T47D (cell line): ENCODE measurements around the gene MAP3K19.

ENCODE experiments used
- DNase-seq, 2 experiments: peaks; one replicate each; pipeline versions ENCODE4 v3.0.0 to v3.0.0-alpha.2; 2011 to 2012; ENCODE audit warnings: low read depth in 1 of 2, low spot score in 1 of 2
- JUND ChIP-seq: IDR thresholded peaks from 2 replicates; pipeline ENCODE4 v1.6.1; 2012; ENCODE audit warnings: low read depth
- in situ Hi-C: cut with HindIII; loops from 2 replicates; pipeline ENCODE4 v1.10.0; 2016; ENCODE audit warnings: low sequenced_read_pairs, low pct_unique_long_range_greater_than_20kb

The MAP3K19 gene

DNA sequence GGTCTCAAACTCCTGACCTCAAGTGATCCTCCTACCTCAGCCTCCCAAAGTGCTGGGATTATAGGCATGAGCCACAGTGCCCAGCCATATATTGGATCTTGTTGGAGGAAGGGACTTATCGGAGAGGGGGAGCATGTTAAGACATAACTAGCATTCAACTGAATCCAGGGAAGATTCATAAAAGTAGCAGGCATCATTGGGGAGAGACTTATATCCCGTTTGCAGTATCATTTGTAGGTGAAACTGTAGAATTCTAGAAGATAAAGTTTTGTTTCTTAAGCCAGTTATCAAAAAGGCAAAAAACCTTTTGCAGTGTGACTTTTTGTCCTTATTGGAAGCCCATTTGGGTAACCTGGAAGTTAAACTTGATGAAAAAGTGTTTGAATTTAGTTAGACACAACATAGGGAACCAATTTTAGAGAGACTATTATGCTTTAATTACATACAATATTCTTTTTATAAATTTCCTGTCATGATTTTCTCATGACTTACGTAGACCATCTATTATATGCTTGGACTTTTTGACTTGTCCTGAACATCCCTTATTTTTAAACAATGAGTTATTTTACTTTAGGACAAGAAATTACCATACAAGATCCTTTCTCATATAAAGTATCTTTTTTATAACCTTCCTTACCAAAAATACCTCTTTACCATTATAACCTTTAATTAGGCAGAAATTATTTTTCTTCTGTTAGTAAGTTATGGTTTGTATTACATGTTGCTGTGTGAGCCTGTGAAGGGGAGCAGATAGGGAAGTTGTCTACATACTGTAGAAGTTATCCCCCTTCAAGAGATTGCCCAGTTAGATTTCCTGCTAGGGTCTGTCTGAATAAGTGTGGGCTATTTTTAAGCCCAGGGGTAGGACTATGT, 25.1 kb upstream of the MAP3K19 start:
- peak in 1 of 2 experiments; percentile 15 for DNase-seq
- no peak for TF ChIP-seq JUND

DNA sequence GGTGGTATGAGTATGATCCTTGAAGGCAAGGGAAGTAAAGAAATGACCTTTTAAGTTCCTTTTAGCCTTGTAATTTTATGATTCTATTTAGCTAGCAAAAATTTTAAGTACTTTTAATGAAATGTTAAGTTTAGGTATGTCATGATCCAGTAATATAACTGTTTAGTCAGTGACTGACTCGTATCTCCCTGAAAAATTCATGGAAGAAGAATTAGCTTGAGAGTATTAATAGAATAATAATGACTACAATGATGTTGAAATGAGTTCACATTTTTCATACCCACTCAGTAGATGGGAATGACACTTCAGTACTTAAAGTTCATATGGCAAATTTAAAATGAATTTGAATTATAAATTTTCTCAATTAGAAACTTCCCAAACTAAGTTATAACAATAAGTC, 19.5 kb upstream of the MAP3K19 start:
- in situ Hi-C loops = no loop called here
- no peak for TF ChIP-seq JUND
- no peak for DNase-seq

More for the DNA sequence above, 25.1 kb upstream of the MAP3K19 start:
- in situ Hi-C loops = no loop called here

- TF ChIP-seq JUND = no peak
- in situ Hi-C loops = no loop called here
- no peak for DNase-seq
These were observed 16.9 kb upstream of the MAP3K19 start for GRCh38 chr2:135064149-135064548.

DNA sequence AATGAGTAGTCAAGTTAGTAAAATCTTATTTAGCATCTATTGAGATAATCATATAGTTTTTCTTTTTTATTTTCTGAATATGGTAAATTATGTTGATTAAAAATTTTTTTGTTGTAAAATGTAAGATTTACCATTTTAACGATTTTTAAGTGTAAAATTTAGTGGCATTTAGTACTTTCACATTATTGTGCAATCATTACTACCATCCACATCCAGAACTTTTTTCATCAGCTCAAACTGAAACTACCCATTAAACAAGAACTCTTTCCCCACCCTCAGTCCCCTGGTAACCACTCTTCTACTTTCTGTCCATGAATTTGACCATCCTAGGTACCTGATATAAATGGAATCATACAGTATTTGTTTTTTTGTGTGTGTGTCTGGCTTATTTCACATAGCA, 16.0 kb upstream of the MAP3K19 start:
- in situ Hi-C loops = no loop called here
- DNase-seq = no peak
- no peak for TF ChIP-seq JUND

GRCh38 chr2:135059577-135059976, 12.3 kb upstream of the MAP3K19 start:
- no peak for TF ChIP-seq JUND
- in situ Hi-C loops = no loop called here
- DNase-seq = no peak

DNA sequence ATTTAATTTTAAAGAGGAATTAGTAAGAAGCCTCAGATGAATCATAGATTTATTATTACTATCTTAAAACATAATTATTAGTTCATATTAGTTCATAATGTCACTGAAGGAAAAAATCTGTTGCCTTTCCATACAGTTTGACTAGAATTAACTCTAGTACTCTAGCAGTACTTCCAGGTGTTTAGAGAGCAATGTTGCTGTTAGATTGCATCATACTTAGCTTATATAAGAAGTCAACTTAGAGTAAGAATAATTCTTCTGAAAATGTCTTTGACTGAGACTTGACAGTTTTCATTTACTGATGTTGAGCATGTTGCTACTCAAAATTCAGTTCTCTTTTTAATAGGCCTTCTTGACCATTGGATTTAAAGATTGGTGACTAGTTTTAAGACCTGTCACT, 9.5 kb upstream of the MAP3K19 start:
- no peak for TF ChIP-seq JUND
- DNase-seq = no peak
- in situ Hi-C loops = no loop called here

- in situ Hi-C loops = no loop called here
- no peak for DNase-seq
- TF ChIP-seq JUND = no peak
These were observed 8.0 kb upstream of the MAP3K19 start for GRCh38 chr2:135055182-135055786.

GRCh38 chr2:135052997-135053474, 5.8 kb upstream of the MAP3K19 start:
- TF ChIP-seq JUND = no peak
- in situ Hi-C loops = no loop called here
- DNase-seq = no peak

DNA sequence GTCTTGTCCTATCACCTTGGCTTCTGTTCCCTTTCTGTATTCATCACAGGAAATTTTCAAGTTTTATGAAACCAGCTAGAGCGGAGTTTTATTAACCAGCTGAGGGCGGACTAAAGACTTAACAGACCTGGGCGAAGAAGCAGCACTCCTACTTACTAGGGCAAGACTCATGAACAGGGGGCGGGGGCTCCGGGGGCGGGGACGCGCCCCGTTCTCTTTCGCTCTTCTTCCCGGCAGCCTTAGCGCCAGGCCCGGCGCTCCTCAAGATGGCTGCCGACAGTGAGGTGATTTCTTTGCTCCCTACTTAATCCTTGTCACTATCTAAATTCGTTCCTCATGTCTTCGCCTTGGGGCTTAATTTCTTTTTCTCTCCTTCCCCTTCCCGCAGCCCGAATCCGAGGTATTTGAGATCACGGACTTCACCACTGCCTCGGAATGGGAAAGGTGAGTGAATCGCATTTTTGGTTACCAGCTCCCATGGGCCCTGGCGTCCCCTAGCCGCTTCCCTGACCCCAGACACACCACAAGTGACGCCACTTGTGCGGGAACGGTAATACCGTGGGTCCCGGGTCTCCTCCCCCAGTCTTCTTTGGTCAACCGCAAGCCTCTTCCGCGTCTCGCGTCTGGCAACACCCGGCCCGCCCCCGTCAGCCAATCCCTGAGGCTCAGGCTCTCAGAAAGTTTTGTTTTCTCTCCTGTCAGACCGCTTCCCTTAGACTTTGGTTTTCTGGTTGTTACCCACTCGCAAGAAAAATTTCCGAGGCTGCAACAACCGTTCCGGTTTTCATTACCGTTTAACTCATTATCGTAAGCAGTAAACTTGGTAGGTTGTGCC, 5.0 kb upstream of the MAP3K19 start, which contains the start of gene RAB3GAP1:
Gene RAB3GAP1 (plus strand): TSS at position 251 of the 835 bp plus-strand sequence. CDS start 16 bp downstream, at position 267.
- in situ Hi-C loops = no loop called here
- DNase-seq = peak; percentile 58 to 81
- TF ChIP-seq JUND = no peak

DNA sequence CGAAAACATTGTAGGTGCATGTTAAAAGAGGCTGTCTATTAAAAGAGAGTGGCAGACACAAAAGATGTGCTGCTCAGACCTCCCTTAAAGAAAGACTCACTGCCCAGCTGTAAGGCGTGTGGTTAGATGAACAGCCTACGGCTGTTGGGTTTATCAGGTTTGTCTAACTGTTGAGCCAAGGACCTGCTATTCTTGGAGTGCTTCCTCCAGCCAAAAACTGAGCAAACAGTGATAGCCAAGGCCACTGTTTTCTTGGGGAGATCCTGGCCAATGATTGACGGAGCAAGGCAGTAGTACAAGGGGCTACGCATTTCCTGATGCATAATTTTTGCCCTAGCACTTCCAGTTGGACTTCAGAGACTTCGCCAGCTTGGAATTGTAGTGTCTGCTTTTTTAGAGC, 3.4 kb upstream of the MAP3K19 start:
- TF ChIP-seq JUND = no peak
- in situ Hi-C loops = no loop called here
- no peak for DNase-seq

DNA sequence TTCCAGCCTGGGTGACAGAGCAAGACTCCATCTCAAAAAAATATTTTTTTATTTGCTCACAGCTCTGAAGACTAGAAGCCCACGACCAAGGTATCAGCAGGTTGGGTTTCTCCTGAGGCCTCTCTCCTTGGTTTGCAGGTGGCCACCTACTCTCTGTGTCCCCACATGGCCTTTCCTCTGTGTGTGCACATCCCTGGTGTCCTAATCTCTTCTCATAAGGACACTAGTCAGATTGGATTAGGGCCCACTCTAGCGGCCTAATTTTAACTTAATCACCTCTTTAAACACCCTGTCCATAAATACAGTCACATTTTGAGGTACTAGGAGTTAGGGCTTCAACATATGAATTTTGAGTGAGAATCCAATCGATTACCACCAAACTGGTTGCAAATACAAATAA, 2.9 kb upstream of the MAP3K19 start:
- no peak for DNase-seq
- in situ Hi-C loops = no loop called here
- TF ChIP-seq JUND = no peak

GRCh38 chr2:135048122-135048521, 875 bp upstream of the MAP3K19 start:
- DNase-seq = no peak
- in situ Hi-C loops = no loop called here
- TF ChIP-seq JUND = no peak
